Hepatocyte (in vitro differentiated cells): Measurements from ENCODE around the gene SIGLEC1.

Experiments used
- EZH2 ChIP-seq: fragments of 200-600 bp; sonication (generic); IDR thresholded peaks from 2 replicates; pipeline ENCODE4 v1.6.1; 2016; ENCODE audit warnings: antibody characterized with exemption, mild to moderate bottlenecking, borderline replicate concordance
- TF ChIP-seq, protein P1 (sequence below): fragments of 200-600 bp; sonication (generic); IDR thresholded peaks from 2 replicates; pipeline ENCODE4 v1.5.1; 2016; ENCODE audit warnings: antibody characterized with exemption, mild to moderate bottlenecking; ENCODE audit not compliant: poor library complexity

DNA sequence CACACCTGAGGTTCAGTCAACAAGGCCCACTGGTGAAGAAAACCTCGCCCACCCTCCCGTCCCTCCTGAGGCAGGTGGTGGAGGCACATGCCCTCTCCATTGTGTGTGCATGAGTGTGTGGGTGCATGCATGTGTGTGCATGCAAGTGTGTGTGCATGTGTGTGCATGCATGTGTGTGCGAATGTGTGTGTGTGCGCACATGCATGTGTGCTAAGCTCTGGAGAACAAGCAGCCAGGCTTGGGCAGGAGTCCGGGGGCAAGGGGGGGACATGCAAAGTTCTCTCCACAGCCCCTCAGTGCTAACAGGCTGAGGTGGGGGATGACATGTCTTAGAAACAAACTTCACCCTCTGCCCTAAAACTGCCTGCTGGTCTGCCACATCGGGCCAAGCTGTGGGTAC is 17.0 kb upstream of the SIGLEC1 start:
- TF ChIP-seq, protein P1, sequence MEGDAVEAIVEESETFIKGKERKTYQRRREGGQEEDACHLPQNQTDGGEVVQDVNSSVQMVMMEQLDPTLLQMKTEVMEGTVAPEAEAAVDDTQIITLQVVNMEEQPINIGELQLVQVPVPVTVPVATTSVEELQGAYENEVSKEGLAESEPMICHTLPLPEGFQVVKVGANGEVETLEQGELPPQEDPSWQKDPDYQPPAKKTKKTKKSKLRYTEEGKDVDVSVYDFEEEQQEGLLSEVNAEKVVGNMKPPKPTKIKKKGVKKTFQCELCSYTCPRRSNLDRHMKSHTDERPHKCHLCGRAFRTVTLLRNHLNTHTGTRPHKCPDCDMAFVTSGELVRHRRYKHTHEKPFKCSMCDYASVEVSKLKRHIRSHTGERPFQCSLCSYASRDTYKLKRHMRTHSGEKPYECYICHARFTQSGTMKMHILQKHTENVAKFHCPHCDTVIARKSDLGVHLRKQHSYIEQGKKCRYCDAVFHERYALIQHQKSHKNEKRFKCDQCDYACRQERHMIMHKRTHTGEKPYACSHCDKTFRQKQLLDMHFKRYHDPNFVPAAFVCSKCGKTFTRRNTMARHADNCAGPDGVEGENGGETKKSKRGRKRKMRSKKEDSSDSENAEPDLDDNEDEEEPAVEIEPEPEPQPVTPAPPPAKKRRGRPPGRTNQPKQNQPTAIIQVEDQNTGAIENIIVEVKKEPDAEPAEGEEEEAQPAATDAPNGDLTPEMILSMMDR: no peak
- no peak for TF ChIP-seq EZH2
